H9 (cell line): ENCODE data around the gene NBDY. TPM values are rescaled to one million over a fixed set of nuclear protein-coding genes. Genes with fewer than 3 reads are reported as not detected.

Experiments used
- DNase-seq: peaks from one replicate; pipeline ENCODE4 v3.0.0-alpha.2; 2017
- H2AFZ ChIP-seq: one replicate; pipeline ENCODE4 v1.6.1; 2013; ENCODE audit warnings: mild to moderate bottlenecking, low read length, control low read depth, moderate library complexity
- H2AK5ac ChIP-seq: 2 replicates; pipeline ENCODE4 v1.6.1; 2013; ENCODE audit warnings: low read length, control low read depth, mixed read lengths; ENCODE audit not compliant: insufficient read length
- H2BK120ac ChIP-seq: one replicate; pipeline ENCODE4 v1.6.1; 2013; ENCODE audit warnings: low read depth, mild to moderate bottlenecking, low read length, control low read depth, inconsistent platforms; ENCODE audit not compliant: poor library complexity, severe bottlenecking
- H2BK12ac ChIP-seq: 2 replicates; pipeline ENCODE4 v1.6.1; 2013; ENCODE audit warnings: low read length, control low read depth, mixed read lengths, low read depth; ENCODE audit not compliant: insufficient read length
- H2BK15ac ChIP-seq: 2 replicates; pipeline ENCODE4 v1.6.1; 2013; ENCODE audit warnings: low read depth, low read length, control low read depth
- H2BK20ac ChIP-seq: one replicate; pipeline ENCODE4 v1.6.1; 2013; ENCODE audit warnings: low read depth, mild to moderate bottlenecking, low read length, control low read depth, inconsistent platforms; ENCODE audit not compliant: poor library complexity, severe bottlenecking
- H2BK5ac ChIP-seq: 2 replicates; pipeline ENCODE4 v1.6.1; 2013; ENCODE audit warnings: low read length, control low read depth, mixed read lengths; ENCODE audit not compliant: insufficient read length
- H3K14ac ChIP-seq: 2 replicates; pipeline ENCODE4 v1.6.1; 2013; ENCODE audit warnings: low read length, control low read depth; ENCODE audit not compliant: insufficient read depth
- H3K18ac ChIP-seq: 2 replicates; pipeline ENCODE4 v1.6.1; 2013; ENCODE audit warnings: low read depth, mild to moderate bottlenecking, mixed read lengths, low read length, control low read depth; ENCODE audit not compliant: insufficient read length
- H3K23ac ChIP-seq: 2 replicates; pipeline ENCODE4 v1.6.1; 2013; ENCODE audit warnings: low read length, control low read depth, mixed read lengths, low read depth; ENCODE audit not compliant: insufficient read length
- H3K23me2 ChIP-seq: 2 replicates; pipeline ENCODE4 v1.6.1; 2013; ENCODE audit warnings: low read depth, mild to moderate bottlenecking, mixed read lengths, low read length, control low read depth; ENCODE audit not compliant: insufficient read length, poor library complexity, severe bottlenecking
- H3K27ac ChIP-seq: 2 replicates; pipeline ENCODE4 v1.5.1; 2013; ENCODE audit warnings: low read length, control low read depth, mixed read lengths, low read depth; ENCODE audit not compliant: insufficient read length
- H3K27me3 ChIP-seq: 2 replicates; pipeline ENCODE4 v1.6.1; 2013; ENCODE audit warnings: low read length, control low read depth, inconsistent platforms; ENCODE audit not compliant: insufficient read depth
- H3K4ac ChIP-seq: 2 replicates; pipeline ENCODE4 v1.6.1; 2013; ENCODE audit warnings: low read depth, mild to moderate bottlenecking, control low read depth, inconsistent platforms, low read length, moderate library complexity
- H3K4me1 ChIP-seq: 2 replicates; pipeline ENCODE4 v1.6.1; 2013; ENCODE audit warnings: low read length, control low read depth, inconsistent platforms; ENCODE audit not compliant: insufficient read depth
- H3K4me2 ChIP-seq: 2 replicates; pipeline ENCODE4 v1.6.1; 2013; ENCODE audit warnings: low read length, control low read depth, mixed read lengths; ENCODE audit not compliant: insufficient read length, insufficient read depth
- H3K56ac ChIP-seq: 2 replicates; pipeline ENCODE4 v1.6.1; 2013; ENCODE audit warnings: low read depth, mild to moderate bottlenecking, mixed read lengths, low read length, control low read depth; ENCODE audit not compliant: insufficient read length
- H3K79me1 ChIP-seq: 2 replicates; pipeline ENCODE4 v1.6.1; 2013; ENCODE audit warnings: low read depth, mild to moderate bottlenecking, moderate library complexity, low read length, control low read depth, inconsistent platforms; ENCODE audit not compliant: insufficient read depth, poor library complexity, severe bottlenecking
- H3K79me2 ChIP-seq: 2 replicates; pipeline ENCODE4 v1.6.1; 2013; ENCODE audit warnings: low read length, control low read depth, inconsistent platforms; ENCODE audit not compliant: insufficient read depth
- H3K9ac ChIP-seq: 2 replicates; pipeline ENCODE4 v1.6.1; 2013; ENCODE audit warnings: low read length, control low read depth, mixed read lengths; ENCODE audit not compliant: insufficient read length; ENCODE audit errors: extremely low read depth
- H3K9me3 ChIP-seq: one replicate; pipeline ENCODE4 v1.6.1; 2013; ENCODE audit warnings: low read depth, low read length, inconsistent platforms; ENCODE audit not compliant: control insufficient read depth
- H3T11ph ChIP-seq: one replicate; pipeline ENCODE4 v1.6.1; 2013; ENCODE audit warnings: mild to moderate bottlenecking, low read length, control low read depth, inconsistent platforms
- H4K20me1 ChIP-seq: one replicate; pipeline ENCODE4 v1.6.1; 2013; ENCODE audit not compliant: control insufficient read depth, insufficient read length, insufficient read depth
- H4K5ac ChIP-seq: 2 replicates; pipeline ENCODE4 v1.6.1; 2013; ENCODE audit warnings: low read depth, mild to moderate bottlenecking, mixed read lengths, low read length, control low read depth; ENCODE audit not compliant: insufficient read length
- H4K8ac ChIP-seq: replicated peaks from 2 replicates; pipeline ENCODE4 v1.6.1; 2013; ENCODE audit warnings: low read length, control low read depth, mixed read lengths, low read depth; ENCODE audit not compliant: insufficient read length
- H4K91ac ChIP-seq: 2 replicates; pipeline ENCODE4 v1.6.1; 2013; ENCODE audit warnings: low read depth, mild to moderate bottlenecking, moderate library complexity, mixed read lengths, low read length, control low read depth; ENCODE audit not compliant: insufficient read length
- H3K27ac Mint-ChIP-seq, 3 experiments: 2 replicates in 2 of 3; 3 replicates in 1 of 3; pipeline ENCODE4 v1.8.0; 2020 to 2021; ENCODE audit warnings: mixed read lengths in 3 of 3, mild to moderate bottlenecking in 1 of 3, moderate library complexity in 1 of 3
- H3K27me3 Mint-ChIP-seq: 2 replicates; pipeline ENCODE4 v1.8.0; 2021; ENCODE audit warnings: low read depth, mild to moderate bottlenecking, moderate library complexity, mixed read lengths
- H3K36me3 Mint-ChIP-seq, 3 experiments: 2 replicates in 2 of 3; 3 replicates in 1 of 3; pipeline ENCODE4 v1.8.0; 2020 to 2021; ENCODE audit warnings: low read depth in 3 of 3, mixed read lengths in 3 of 3; ENCODE audit not compliant: insufficient read depth in 1 of 3
- H3K4me1 Mint-ChIP-seq, 2 experiments: 2 replicates each; pipeline ENCODE4 v1.8.0; 2020; ENCODE audit warnings: mixed read lengths in 2 of 2
- H3K4me3 Mint-ChIP-seq, 2 experiments: 2 replicates in 1 of 2; 3 replicates in 1 of 2; pipeline ENCODE4 v1.8.0; 2020 to 2021; ENCODE audit warnings: mild to moderate bottlenecking in 2 of 2, mixed read lengths in 2 of 2, moderate library complexity in 1 of 2
- H3K9me3 Mint-ChIP-seq, 2 experiments: 2 replicates in 1 of 2; 3 replicates in 1 of 2; pipeline ENCODE4 v1.8.0; 2020; ENCODE audit warnings: mild to moderate bottlenecking in 2 of 2, mixed read lengths in 2 of 2, moderate library complexity in 1 of 2
- CTCF ChIP-seq: fragments of 200-600 bp; sonication (generic); conservative IDR thresholded peaks from 3 replicates; pipeline ENCODE4 v1.8.0; 2021; ENCODE audit warnings: antibody characterized with exemption, mild to moderate bottlenecking
- WGBS: extraction: QIAGEN DNeasy Blood & Tissue Kit; methylation state at CpG from one replicate; pipeline ENCODE4 v1.1.7; 2013; ENCODE audit warnings: missing lambda C conversion rate, low lambda C conversion rate, mixed read lengths; ENCODE audit not compliant: insufficient read length; ENCODE audit errors: extremely low coverage; 5-methylcytosine and 5-hydroxymethylcytosine counted together
- total RNA-seq: library from RNA; stranded (reverse); gene quantifications from 2 replicates; pipeline ENCODE4 v1.2.1, GENCODE V29; 2021

The NBDY gene
- total RNA-seq, 1 experiment from 2014 or later: 62.5 TPM

GRCh38 chrX:56853436-56853835, 124.4 kb downstream of the NBDY start:
- no peaks in the 10 kb centered on the region for H3K79me2 ChIP-seq
- H2BK20ac ChIP-seq: no peak overlapping the region
- no peaks in the 10 kb centered on the region for H3K79me1 ChIP-seq
- DNase-seq: no peak
- H4K91ac ChIP-seq: no peak overlapping the region
- H3K4me1 ChIP-seq: no peaks in the 10 kb centered on the region
- no peak overlapping the region for H2BK12ac ChIP-seq
- no CpG with 5 or more reads among the region's 9 CpGs for WGBS
- Mint-ChIP-seq H3K9me3 (peaks cover 0 to 58% of the 10 kb centered on the region in 2 experiments), H3K27me3 (no peaks in the 10 kb centered on the region; the same call in none of the 2 replicates), H3K4me3 (no peak overlapping the region), H3K27ac (no peak overlapping the region), H3K4me1 (no peaks in the 10 kb centered on the region), H3K36me3 (peaks cover 0 to 8% (median 6%) of the 10 kb centered on the region in 3 experiments; a peak in 5 of 7 replicates)
- no peaks in the 10 kb centered on the region for H3K9me3 ChIP-seq
- H3K23ac ChIP-seq: no peak overlapping the region
- H3K4ac ChIP-seq: no peak overlapping the region
- no peak overlapping the region for H4K5ac ChIP-seq
- no peak overlapping the region for H3K27ac ChIP-seq
- no peaks in the 10 kb centered on the region for H4K20me1 ChIP-seq
- H2AFZ ChIP-seq: no peak overlapping the region
- no peaks in the 10 kb centered on the region for H3K23me2 ChIP-seq
- no peak overlapping the region for H2BK15ac ChIP-seq
- no peak overlapping the region for H3K56ac ChIP-seq
- H2BK5ac ChIP-seq: no peak overlapping the region
- H2BK120ac ChIP-seq: no peak overlapping the region
- no peak overlapping the region for H3K18ac ChIP-seq
- H3K4me2 ChIP-seq: no peak overlapping the region
- H3T11ph ChIP-seq: no peak overlapping the region
- no peaks in the 10 kb centered on the region for H3K27me3 ChIP-seq
- H3K14ac ChIP-seq: no peak overlapping the region
- no peak overlapping the region for H2AK5ac ChIP-seq
- no peak for TF ChIP-seq CTCF
- H3K9ac ChIP-seq: no peak overlapping the region
- H4K8ac ChIP-seq: no peak overlapping the region
